GM23338 (cell line): Measurements from ENCODE around the gene NCF4. TPM values are rescaled to one million over a fixed set of nuclear protein-coding genes. Genes with fewer than 3 reads are reported as not detected.
A peak's percentile ranks its signal among the peaks of the same experiment; 100 is the strongest.

ENCODE experiments used
- ATAC-seq: fragments of 200-7000 bp; cut with Tn5 transposase; 3 replicates; pipeline ENCODE4 v1.9.1; 2020
- DNase-seq: peaks from one replicate; pipeline ENCODE4 v3.0.0-alpha.2; 2015; ENCODE audit warnings: low spot score
- H2AFZ ChIP-seq: fragments of 200-600 bp; sonication (generic); 2 replicates; pipeline ENCODE4 v1.8.0; 2016; ENCODE audit warnings: antibody characterized with exemption, mild to moderate bottlenecking, moderate library complexity
- H3F3A ChIP-seq: fragments of 200-600 bp; sonication (generic); replicated peaks from 2 replicates; pipeline ENCODE4 v1.8.0; 2017; ENCODE audit warnings: antibody characterized with exemption, mixed run types, low read depth
- H3K27ac ChIP-seq: fragments of 200-600 bp; sonication (generic); 2 replicates; pipeline ENCODE4 v1.6.1; 2016; ENCODE audit warnings: low read depth
- H3K27me3 ChIP-seq: fragments of 200-600 bp; sonication (generic); 2 replicates; pipeline ENCODE4 v1.8.0; 2016; ENCODE audit warnings: mild to moderate bottlenecking, mixed run types, moderate library complexity; ENCODE audit not compliant: insufficient read depth
- H3K36me3 ChIP-seq: fragments of 200-600 bp; sonication (generic); 2 replicates; pipeline ENCODE4 v1.8.0; 2016; ENCODE audit warnings: mild to moderate bottlenecking; ENCODE audit not compliant: insufficient read depth
- H3K4me1 ChIP-seq: fragments of 200-600 bp; sonication (generic); 2 replicates; pipeline ENCODE4 v1.8.0; 2016; ENCODE audit warnings: mild to moderate bottlenecking, moderate library complexity; ENCODE audit not compliant: insufficient read depth
- H3K4me2 ChIP-seq: fragments of 200-600 bp; sonication (generic); 2 replicates; pipeline ENCODE4 v1.7.1; 2017; ENCODE audit warnings: mixed run types
- H3K4me3 ChIP-seq: fragments of 200-600 bp; sonication (generic); 2 replicates; pipeline ENCODE4 v1.6.1; 2016; ENCODE audit warnings: mixed run types
- H3K79me2 ChIP-seq: fragments of 200-600 bp; sonication (generic); replicated peaks from 2 replicates; pipeline ENCODE4 v1.8.0; 2017; ENCODE audit warnings: mild to moderate bottlenecking; ENCODE audit not compliant: insufficient read depth
- H3K9me2 ChIP-seq: fragments of 200-600 bp; sonication (generic); 2 replicates; pipeline ENCODE4 v1.8.0; 2017; ENCODE audit not compliant: insufficient read depth
- H4K20me1 ChIP-seq: fragments of 200-600 bp; sonication (generic); replicated peaks from 2 replicates; pipeline ENCODE4 v1.8.0; 2017; ENCODE audit warnings: mild to moderate bottlenecking; ENCODE audit not compliant: insufficient read depth
- H3K27ac Mint-ChIP-seq: 2 replicates; pipeline ENCODE4 v1.8.0; 2020; ENCODE audit warnings: inconsistent platforms, mild to moderate bottlenecking, moderate library complexity, mixed read lengths
- H3K27me3 Mint-ChIP-seq: 3 replicates; pipeline ENCODE4 v1.8.0; 2022; ENCODE audit warnings: low read depth, mild to moderate bottlenecking, moderate library complexity, mixed read lengths, inconsistent platforms; ENCODE audit not compliant: insufficient read depth, poor library complexity
- H3K36me3 Mint-ChIP-seq: 3 replicates; pipeline ENCODE4 v1.8.0; 2021; ENCODE audit warnings: low read depth, mild to moderate bottlenecking, inconsistent platforms, moderate library complexity, mixed read lengths
- H3K4me1 Mint-ChIP-seq: 3 replicates; pipeline ENCODE4 v1.8.0; 2020; ENCODE audit warnings: mild to moderate bottlenecking, inconsistent platforms, mixed read lengths
- H3K4me3 Mint-ChIP-seq: 3 replicates; pipeline ENCODE4 v1.8.0; 2021; ENCODE audit warnings: moderate library complexity, mild to moderate bottlenecking, inconsistent platforms, mixed read lengths
- H3K9me3 Mint-ChIP-seq: 3 replicates; pipeline ENCODE4 v1.8.0; 2020; ENCODE audit warnings: moderate library complexity, mild to moderate bottlenecking, inconsistent platforms, mixed read lengths
- CREB1 ChIP-seq: fragments of 250-450 bp; sonication (Bioruptor Pico); IDR thresholded peaks from 2 replicates; pipeline ENCODE4 v1.5.0; 2020; ENCODE audit warnings: low read depth, mild to moderate bottlenecking, moderate library complexity
- CTCF ChIP-seq, 2 experiments: fragments of 200-600 bp in 1 of 2; sonication (generic) in 1 of 2; conservative IDR thresholded peaks; 2 replicates each; pipeline versions ENCODE4 v1.5.1 to v1.6.1; 2016 to 2017; ENCODE audit warnings: antibody characterized with exemption in 2 of 2, low read depth in 2 of 2, mild to moderate bottlenecking in 2 of 2, moderate library complexity in 1 of 2
- NANOG ChIP-seq: IDR thresholded peaks from 2 replicates; pipeline ENCODE4 v1.6.1; 2016; ENCODE audit warnings: antibody characterized with exemption, borderline replicate concordance
- POLR2AphosphoS5 ChIP-seq: IDR thresholded peaks from 2 replicates; pipeline ENCODE4 v1.6.1; 2016; ENCODE audit warnings: antibody characterized with exemption, low read depth
- STAT1 ChIP-seq: IDR thresholded peaks from one replicate; pipeline ENCODE4 v1.6.1; 2016; ENCODE audit warnings: antibody characterized with exemption; ENCODE audit not compliant: unreplicated experiment
- ZNF114 ChIP-seq: fragments of 250-450 bp; sonication (Bioruptor Pico); IDR thresholded peaks from 2 replicates; pipeline ENCODE4 v1.5.0; 2020; ENCODE audit warnings: mild to moderate bottlenecking, moderate library complexity
- ZNF331 ChIP-seq: fragments of 250-450 bp; sonication (Bioruptor Pico); IDR thresholded peaks from 2 replicates; pipeline ENCODE4 v1.5.0; 2020; ENCODE audit warnings: low read depth, mild to moderate bottlenecking, moderate library complexity
- polyA plus RNA-seq: library from polyadenylated mRNA; unstranded; fragments of >200 nt; fragmentation: Nextera tagmentation; extraction: Ambion mirVana; gene quantifications from 2 replicates; pipeline ENCODE4 v1.2.1, GENCODE V29; 2016
- total RNA-seq: library from RNA; depleted of rRNA; stranded (reverse); fragments of >200 nt; shearing (Covaris generic); gene quantifications from 2 replicates; pipeline ENCODE4 v1.2.3, GENCODE V29; 2014
- TF ChIP-seq, protein P1 (sequence below): IDR thresholded peaks from 2 replicates; pipeline ENCODE4 v1.6.1; 2016; ENCODE audit warnings: antibody characterized with exemption

The NCF4 gene
- total and polyA plus RNA-seq, 2 experiments from 2014 or later, result not detected

DNA sequence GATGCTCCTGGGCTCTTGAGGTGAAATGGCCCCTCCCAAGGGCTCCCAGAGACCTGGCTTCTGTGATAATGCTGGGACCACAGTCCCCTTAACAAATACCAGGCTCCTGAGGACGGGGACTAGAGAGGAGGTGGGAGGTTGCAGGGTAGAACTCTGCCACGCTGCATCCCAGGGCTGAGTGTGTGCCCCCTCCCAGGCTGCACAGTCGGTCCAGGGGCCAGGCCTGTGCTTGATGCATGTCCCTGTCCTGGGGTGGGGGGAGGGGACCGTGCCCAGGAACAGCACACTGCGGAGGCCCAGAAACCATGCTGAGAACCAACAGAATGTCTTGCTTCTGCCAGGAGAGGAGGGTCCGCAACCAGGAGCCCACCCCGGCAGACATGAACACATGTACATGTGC is 61.9 kb downstream of the NCF4 start:
- Histone ChIP-seq H3K79me2 (no peaks in the 10 kb centered on the region), H3K4me1 (no peaks in the 10 kb centered on the region), H3K27ac (no peak overlapping the region), H3F3A (no peaks in the 10 kb centered on the region), H3K27me3 (no peaks in the 10 kb centered on the region), H3K4me3 (no peak overlapping the region), H3K4me2 (no peak overlapping the region), H4K20me1 (no peaks in the 10 kb centered on the region), H2AFZ (peak overlapping the region; percentile 63; the same call in 1 of the 2 replicates), H3K9me2 (no peaks in the 10 kb centered on the region), H3K36me3 (no peaks in the 10 kb centered on the region)
- Mint-ChIP-seq H3K27ac (no peak overlapping the region), H3K9me3 (no peaks in the 10 kb centered on the region; the same call in 2 of the 3 replicates), H3K4me1 (peaks cover 2% of the 10 kb centered on the region; the same call in 2 of the 3 replicates), H3K27me3 (peaks cover 20% of the 10 kb centered on the region), H3K4me3 (no peak overlapping the region), H3K36me3 (no peaks in the 10 kb centered on the region; the same call in 2 of the 3 replicates)
- peak; percentile 14; the same call in 1 of the 3 replicates for ATAC-seq
- TF ChIP-seq ZNF331 (CRISPR knock-in tag) (no peak), CTCF (conservative IDR thresholded peaks at IDR 0.05; ENCODE audit: low read depth in 2 of 2) (no peak), NANOG (no peak), ZNF114 (no peak)
- TF ChIP-seq, protein P1, sequence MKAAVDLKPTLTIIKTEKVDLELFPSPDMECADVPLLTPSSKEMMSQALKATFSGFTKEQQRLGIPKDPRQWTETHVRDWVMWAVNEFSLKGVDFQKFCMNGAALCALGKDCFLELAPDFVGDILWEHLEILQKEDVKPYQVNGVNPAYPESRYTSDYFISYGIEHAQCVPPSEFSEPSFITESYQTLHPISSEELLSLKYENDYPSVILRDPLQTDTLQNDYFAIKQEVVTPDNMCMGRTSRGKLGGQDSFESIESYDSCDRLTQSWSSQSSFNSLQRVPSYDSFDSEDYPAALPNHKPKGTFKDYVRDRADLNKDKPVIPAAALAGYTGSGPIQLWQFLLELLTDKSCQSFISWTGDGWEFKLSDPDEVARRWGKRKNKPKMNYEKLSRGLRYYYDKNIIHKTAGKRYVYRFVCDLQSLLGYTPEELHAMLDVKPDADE, result no peak
- no peak for DNase-seq

DNA sequence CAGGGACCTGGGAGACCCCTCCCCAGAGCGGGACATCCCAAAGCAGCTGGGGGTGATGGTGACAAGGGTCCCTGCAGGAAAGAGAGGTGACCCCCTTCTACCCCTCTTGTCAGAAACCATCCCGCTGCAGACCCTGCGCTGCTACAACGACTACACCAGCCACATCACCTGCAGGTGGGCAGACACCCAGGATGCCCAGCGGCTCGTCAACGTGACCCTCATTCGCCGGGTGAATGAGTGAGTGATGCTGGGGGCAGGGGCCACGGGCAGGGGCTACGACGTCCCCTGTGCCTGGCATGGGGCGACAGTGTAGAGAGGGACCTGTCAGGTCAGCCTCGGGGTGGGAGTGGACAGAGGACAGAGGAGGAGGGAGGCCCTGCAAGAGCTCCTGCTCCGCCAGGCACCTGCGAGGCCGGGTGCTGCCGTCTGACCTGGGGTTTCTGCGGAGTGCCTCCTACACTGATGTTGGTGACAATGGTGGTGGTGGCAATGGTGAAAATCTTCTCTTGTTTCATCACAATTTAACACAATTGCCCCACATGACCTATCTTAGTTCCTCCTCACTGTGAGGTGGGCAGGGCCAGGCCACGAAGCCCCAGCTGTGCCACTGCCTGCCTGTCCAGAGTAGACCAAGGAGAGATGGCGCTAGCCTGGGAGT is 62.5 kb downstream of the NCF4 start:
- no peak overlapping the region for H3K27ac ChIP-seq
- no peak overlapping the region for H2AFZ ChIP-seq
- no peaks in the 10 kb centered on the region for H3K4me1 ChIP-seq
- no peak overlapping the region for H3K4me2 ChIP-seq
- no peaks in the 10 kb centered on the region for H3F3A ChIP-seq
- Mint-ChIP-seq H3K36me3 (no peaks in the 10 kb centered on the region; the same call in 2 of the 3 replicates), H3K9me3 (no peaks in the 10 kb centered on the region; the same call in 2 of the 3 replicates), H3K4me1 (peaks cover 2% of the 10 kb centered on the region; the same call in 2 of the 3 replicates), H3K27ac (no peak overlapping the region), H3K4me3 (no peak overlapping the region), H3K27me3 (peaks cover 23% of the 10 kb centered on the region)
- no peaks in the 10 kb centered on the region for H3K9me2 ChIP-seq
- DNase-seq (no peak), ATAC-seq (no peak)
- no peak overlapping the region for H3K4me3 ChIP-seq
- H3K27me3 ChIP-seq, result no peaks in the 10 kb centered on the region
- H3K36me3 ChIP-seq, result no peaks in the 10 kb centered on the region
- H4K20me1 ChIP-seq, result no peaks in the 10 kb centered on the region
- H3K79me2 ChIP-seq, result no peaks in the 10 kb centered on the region
- no peak for TF ChIP-seq POLR2AphosphoS5
- no peak for TF ChIP-seq STAT1
- no peak for TF ChIP-seq CREB1 (CRISPR knock-in tag)
- TF ChIP-seq, protein P1, result no peak
- no peak for TF ChIP-seq CTCF (conservative IDR thresholded peaks at IDR 0.05; ENCODE audit: low read depth in 2 of 2)
- no peak for TF ChIP-seq ZNF114
